Measurements from ENCODE around the gene HLA-A. TPM values are rescaled to one million over a fixed set of nuclear protein-coding genes. Genes with fewer than 3 reads are reported as not detected.
A peak's percentile ranks its signal among the peaks of the same experiment; 100 is the strongest.

HLA-A gene
- total and polyA plus RNA-seq, 2 of the 13 experiments (the other 11 are each of a cell fraction or from before 2014, with no cell fraction given), result 345 to 527 TPM

DNA sequence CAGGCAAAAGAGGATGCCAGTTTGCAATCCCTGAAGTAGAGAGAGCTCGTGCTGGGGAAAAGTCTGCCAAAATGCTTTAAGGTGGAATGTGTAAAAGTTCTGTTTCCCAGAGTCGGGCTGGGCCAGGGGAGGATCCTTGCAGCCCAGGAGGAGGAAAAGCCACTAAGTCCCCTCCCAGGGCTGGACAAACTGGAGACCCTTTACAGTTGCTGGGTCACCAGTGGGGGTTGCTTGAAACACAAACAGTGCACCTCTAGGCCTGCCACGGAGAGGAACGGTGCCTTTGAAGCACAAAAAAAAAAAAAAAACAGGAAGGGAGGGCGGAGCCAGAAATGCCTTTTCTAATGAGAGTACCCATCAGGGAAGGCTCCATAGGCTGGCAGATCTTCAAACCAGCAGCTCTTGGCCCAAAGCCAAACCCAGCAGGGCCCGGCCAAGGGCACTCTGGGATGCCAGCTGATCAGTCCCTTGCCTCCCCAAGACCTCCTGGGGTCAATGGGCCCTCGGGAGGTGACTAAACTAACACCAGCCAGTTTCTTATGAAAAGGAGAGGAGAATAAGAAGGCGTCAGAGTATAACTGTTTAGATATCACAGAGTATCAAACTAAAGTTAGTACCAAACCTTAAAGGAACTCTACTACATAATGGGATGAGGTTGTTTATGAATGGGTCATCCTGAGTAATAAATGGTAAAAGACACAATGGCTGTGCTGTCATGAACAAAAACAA lies 23.7 kb downstream of the HLA-A start (continued):
- TF ChIP-seq, protein P1, sequence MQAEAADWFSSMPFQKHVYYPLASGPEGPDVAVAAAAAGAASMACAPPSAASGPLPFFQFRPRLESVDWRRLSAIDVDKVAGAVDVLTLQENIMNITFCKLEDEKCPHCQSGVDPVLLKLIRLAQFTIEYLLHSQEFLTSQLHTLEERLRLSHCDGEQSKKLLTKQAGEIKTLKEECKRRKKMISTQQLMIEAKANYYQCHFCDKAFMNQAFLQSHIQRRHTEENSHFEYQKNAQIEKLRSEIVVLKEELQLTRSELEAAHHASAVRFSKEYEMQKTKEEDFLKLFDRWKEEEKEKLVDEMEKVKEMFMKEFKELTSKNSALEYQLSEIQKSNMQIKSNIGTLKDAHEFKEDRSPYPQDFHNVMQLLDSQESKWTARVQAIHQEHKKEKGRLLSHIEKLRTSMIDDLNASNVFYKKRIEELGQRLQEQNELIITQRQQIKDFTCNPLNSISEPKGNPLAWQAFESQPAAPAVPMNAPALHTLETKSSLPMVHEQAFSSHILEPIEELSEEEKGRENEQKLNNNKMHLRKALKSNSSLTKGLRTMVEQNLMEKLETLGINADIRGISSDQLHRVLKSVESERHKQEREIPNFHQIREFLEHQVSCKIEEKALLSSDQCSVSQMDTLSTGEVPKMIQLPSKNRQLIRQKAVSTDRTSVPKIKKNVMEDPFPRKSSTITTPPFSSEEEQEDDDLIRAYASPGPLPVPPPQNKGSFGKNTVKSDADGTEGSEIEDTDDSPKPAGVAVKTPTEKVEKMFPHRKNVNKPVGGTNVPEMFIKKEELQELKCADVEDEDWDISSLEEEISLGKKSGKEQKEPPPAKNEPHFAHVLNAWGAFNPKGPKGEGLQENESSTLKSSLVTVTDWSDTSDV (CRISPR knock-in tag; IDR thresholded peaks at IDR 0.05), result no peak
- peak; percentile 75; the same call in 1 of the 2 replicates for TF ChIP-seq ZBTB7A (CRISPR knock-in tag; IDR thresholded peaks at IDR 0.05)
- TF ChIP-seq, protein P2, sequence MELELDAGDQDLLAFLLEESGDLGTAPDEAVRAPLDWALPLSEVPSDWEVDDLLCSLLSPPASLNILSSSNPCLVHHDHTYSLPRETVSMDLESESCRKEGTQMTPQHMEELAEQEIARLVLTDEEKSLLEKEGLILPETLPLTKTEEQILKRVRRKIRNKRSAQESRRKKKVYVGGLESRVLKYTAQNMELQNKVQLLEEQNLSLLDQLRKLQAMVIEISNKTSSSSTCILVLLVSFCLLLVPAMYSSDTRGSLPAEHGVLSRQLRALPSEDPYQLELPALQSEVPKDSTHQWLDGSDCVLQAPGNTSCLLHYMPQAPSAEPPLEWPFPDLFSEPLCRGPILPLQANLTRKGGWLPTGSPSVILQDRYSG (CRISPR knock-in tag; IDR thresholded peaks at IDR 0.05), result no peak
- peak; percentile 52; the same call in 1 of the 2 replicates for TF ChIP-seq KDM4B (CRISPR knock-in tag; IDR thresholded peaks at IDR 0.05)
- TF ChIP-seq, protein P3, sequence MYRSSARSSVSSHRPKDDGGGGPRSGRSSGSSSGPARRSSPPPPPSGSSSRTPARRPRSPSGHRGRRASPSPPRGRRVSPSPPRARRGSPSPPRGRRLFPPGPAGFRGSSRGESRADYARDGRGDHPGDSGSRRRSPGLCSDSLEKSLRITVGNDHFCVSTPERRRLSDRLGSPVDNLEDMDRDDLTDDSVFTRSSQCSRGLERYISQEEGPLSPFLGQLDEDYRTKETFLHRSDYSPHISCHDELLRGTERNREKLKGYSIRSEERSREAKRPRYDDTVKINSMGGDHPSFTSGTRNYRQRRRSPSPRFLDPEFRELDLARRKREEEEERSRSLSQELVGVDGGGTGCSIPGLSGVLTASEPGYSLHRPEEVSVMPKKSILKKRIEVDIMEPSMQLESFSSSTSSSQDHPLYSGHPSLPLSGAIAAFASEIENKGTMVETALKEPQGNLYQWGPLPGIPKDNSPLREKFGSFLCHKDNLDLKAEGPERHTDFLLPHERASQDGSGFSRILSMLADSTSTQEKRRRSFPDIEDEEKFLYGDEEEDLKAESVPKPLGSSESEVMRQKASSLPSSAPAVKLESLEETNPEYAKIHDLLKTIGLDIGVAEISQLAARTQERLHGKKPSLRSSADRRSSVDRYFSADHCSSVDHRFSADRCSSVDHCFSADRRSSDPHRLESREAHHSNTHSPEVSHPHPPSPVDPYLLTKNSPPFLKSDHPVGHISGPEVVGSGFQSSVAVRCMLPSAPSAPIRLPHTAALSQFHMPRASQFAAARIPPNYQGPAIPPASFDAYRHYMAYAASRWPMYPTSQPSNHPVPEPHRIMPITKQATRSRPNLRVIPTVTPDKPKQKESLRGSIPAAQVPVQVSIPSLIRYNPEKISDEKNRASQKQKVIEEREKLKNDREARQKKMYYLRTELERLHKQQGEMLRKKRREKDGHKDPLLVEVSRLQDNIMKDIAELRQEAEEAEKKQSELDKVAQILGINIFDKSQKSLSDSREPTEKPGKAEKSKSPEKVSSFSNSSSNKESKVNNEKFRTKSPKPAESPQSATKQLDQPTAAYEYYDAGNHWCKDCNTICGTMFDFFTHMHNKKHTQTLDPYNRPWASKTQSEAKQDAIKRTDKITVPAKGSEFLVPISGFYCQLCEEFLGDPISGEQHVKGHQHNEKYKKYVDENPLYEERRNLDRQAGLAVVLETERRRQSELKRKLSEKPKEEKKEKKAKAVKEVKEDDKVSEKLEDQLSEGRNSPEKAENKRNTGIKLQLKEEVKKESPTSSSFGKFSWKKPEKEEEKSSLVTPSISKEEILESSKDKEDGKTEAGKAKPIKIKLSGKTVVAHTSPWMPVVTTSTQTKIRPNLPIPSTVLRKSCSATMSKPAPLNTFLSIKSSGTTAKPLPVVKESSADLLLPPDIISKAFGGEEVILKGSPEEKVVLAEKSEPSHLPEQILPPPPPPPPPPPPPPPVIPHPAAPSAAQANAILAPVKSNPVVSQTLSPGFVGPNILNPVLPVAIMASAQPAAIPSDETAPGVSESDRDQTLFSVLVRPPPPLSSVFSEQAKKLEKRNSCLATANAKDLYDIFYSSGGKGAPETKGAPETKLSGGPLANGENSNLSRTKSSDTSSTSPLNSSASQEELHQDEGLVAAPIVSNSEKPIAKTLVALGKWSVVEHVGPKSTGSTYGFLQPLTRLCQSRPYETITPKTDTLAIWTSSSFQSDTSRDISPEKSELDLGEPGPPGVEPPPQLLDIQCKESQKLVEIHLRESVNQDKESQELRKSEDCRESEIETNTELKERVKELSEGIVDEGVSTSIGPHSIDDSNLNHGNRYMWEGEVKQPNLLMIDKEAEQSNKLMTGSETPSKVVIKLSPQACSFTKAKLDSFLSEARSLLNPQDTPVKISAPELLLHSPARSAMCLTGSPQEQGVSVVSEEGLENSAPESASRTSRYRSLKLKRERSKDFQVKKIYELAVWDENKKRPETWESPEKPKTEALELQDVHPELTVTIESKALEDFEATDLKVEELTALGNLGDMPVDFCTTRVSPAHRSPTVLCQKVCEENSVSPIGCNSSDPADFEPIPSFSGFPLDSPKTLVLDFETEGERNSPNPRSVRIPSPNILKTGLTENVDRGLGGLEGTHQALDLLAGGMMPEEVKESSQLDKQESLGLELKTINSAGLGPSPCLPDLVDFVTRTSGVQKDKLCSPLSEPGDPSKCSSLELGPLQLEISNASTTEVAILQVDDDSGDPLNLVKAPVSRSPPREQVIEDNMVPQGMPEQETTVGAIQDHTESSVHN (CRISPR knock-in tag; IDR thresholded peaks at IDR 0.05), result no peak
- TF ChIP-seq, protein P4, sequence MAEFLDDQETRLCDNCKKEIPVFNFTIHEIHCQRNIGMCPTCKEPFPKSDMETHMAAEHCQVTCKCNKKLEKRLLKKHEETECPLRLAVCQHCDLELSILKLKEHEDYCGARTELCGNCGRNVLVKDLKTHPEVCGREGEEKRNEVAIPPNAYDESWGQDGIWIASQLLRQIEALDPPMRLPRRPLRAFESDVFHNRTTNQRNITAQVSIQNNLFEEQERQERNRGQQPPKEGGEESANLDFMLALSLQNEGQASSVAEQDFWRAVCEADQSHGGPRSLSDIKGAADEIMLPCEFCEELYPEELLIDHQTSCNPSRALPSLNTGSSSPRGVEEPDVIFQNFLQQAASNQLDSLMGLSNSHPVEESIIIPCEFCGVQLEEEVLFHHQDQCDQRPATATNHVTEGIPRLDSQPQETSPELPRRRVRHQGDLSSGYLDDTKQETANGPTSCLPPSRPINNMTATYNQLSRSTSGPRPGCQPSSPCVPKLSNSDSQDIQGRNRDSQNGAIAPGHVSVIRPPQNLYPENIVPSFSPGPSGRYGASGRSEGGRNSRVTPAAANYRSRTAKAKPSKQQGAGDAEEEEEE (CRISPR knock-in tag; IDR thresholded peaks at IDR 0.05; ENCODE audit: borderline replicate concordance), result no peak
- no peak; the same call in 1 of the 2 replicates for TF ChIP-seq ZNF788 (CRISPR knock-in tag; IDR thresholded peaks at IDR 0.05; ENCODE audit: borderline replicate concordance)
- TF ChIP-seq ZBTB38 (CRISPR knock-in tag; IDR thresholded peaks at IDR 0.05), result no peak
- TF ChIP-seq ZMYM3 (CRISPR knock-in tag; IDR thresholded peaks at IDR 0.05), result 0 out of 2 replicates have a peak, but pooled peaks have one; percentile 33
- TF ChIP-seq KDM6A (CRISPR knock-in tag; IDR thresholded peaks at IDR 0.05; ENCODE audit: low read depth), result no peak
- no peak for TF ChIP-seq ZNF83 (CRISPR knock-in tag; IDR thresholded peaks at IDR 0.05; ENCODE audit: borderline replicate concordance)
- TF ChIP-seq FOXP1 (IDR thresholded peaks at IDR 0.05), result no peak
- peak; percentile 76 for TF ChIP-seq FOXP1 (CRISPR knock-in tag; IDR thresholded peaks at IDR 0.05)
- TF ChIP-seq ZNF44 (CRISPR knock-in tag; IDR thresholded peaks at IDR 0.05), result no peak
- TF ChIP-seq ZNF543 (CRISPR knock-in tag; IDR thresholded peaks at IDR 0.05), result 0 out of 2 replicates have a peak, but pooled peaks have one; percentile 40
- TF ChIP-seq SMAD9 (CRISPR knock-in tag; IDR thresholded peaks at IDR 0.05), result no peak

Data from HepG2 (cell line).